ENCODE results near the gene NAGPA. TPM values are rescaled to one million over a fixed set of nuclear protein-coding genes. Genes with fewer than 3 reads are reported as not detected.

NAGPA gene
- total RNA-seq, 4 donors from 2014 or later: 25.3 to 35.1 (median 31.0) TPM

GRCh38 chr16:5036228-5037156 is 2.8 kb upstream of the NAGPA start:
- DNase-seq (ENCODE audit: low spot score in 2 of 2): no peak
- no peak for TF ChIP-seq EP300 (IDR thresholded peaks at IDR 0.05)
- TF ChIP-seq POLR2AphosphoS5 (IDR thresholded peaks at IDR 0.05): no peak
- no peak for TF ChIP-seq POLR2A (IDR thresholded peaks at IDR 0.05)
- TF ChIP-seq CTCF (IDR thresholded peaks at IDR 0.05): no peak
- H3K36me3 ChIP-seq: no peaks in the 10 kb centered on the region
- H3K4me3 ChIP-seq: no peak overlapping the region
- H3K27ac ChIP-seq: no peak overlapping the region
- H3K4me1 ChIP-seq: peaks cover 30% of the 10 kb centered on the region
- WGBS: 41% methylated on average over 12 of the region's 12 CpGs
- H3K9me3 ChIP-seq: no peaks in the 10 kb centered on the region
- no peaks in the 10 kb centered on the region for H3K27me3 ChIP-seq

GRCh38 chr16:5035909-5036227 is 2.1 kb upstream of the NAGPA start:
- H3K9me3 ChIP-seq: no peaks in the 10 kb centered on the region
- no peak overlapping the region for H3K4me3 ChIP-seq
- no peak overlapping the region for H3K27ac ChIP-seq
- no peaks in the 10 kb centered on the region for H3K27me3 ChIP-seq
- H3K36me3 ChIP-seq: no peaks in the 10 kb centered on the region
- H3K4me1 ChIP-seq: peaks cover 30% of the 10 kb centered on the region
- DNase-seq (ENCODE audit: low spot score in 2 of 2): no peak
- TF ChIP-seq POLR2A (IDR thresholded peaks at IDR 0.05): no peak
- no peak for TF ChIP-seq POLR2AphosphoS5 (IDR thresholded peaks at IDR 0.05)
- TF ChIP-seq EP300 (IDR thresholded peaks at IDR 0.05): no peak
- TF ChIP-seq CTCF (IDR thresholded peaks at IDR 0.05): no peak
- WGBS: 67% methylated on average over 1 of the region's 1 CpG

GRCh38 chr16:5034167-5034523 is 410 bp upstream of the NAGPA start:
- WGBS: 8% methylated on average over 2 of the region's 2 CpGs

GRCh38 chr16:5032748-5033167 is 977 bp downstream of the NAGPA start:
- H3K9me3 ChIP-seq: no peaks in the 10 kb centered on the region
- peak overlapping the region; percentile 84 for H3K27ac ChIP-seq
- peak overlapping the region; percentile 76 for H3K4me3 ChIP-seq
- no peaks in the 10 kb centered on the region for H3K27me3 ChIP-seq
- peaks cover 30% of the 10 kb centered on the region for H3K4me1 ChIP-seq
- 37% methylated on average over 12 of the region's 12 CpGs for WGBS
- no peak for DNase-seq (ENCODE audit: low spot score in 2 of 2)
- H3K36me3 ChIP-seq: peaks cover 26% of the 10 kb centered on the region
- TF ChIP-seq EP300 (IDR thresholded peaks at IDR 0.05) (no peak), POLR2AphosphoS5 (IDR thresholded peaks at IDR 0.05) (no peak), CTCF (IDR thresholded peaks at IDR 0.05) (no peak)

More at GRCh38 chr16:5034167-5034523, 410 bp upstream of the NAGPA start:
- Histone ChIP-seq H3K27me3 (no peaks in the 10 kb centered on the region), H3K36me3 (peaks cover 12% of the 10 kb centered on the region), H3K9me3 (no peaks in the 10 kb centered on the region), H3K4me3 (peak overlapping the region; percentile 76), H3K27ac (peak overlapping the region; percentile 84), H3K4me1 (peaks cover 30% of the 10 kb centered on the region)
- DNase-seq (ENCODE audit: low spot score in 2 of 2): no peak
- TF ChIP-seq CTCF (IDR thresholded peaks at IDR 0.05): no peak
- no peak for TF ChIP-seq EP300 (IDR thresholded peaks at IDR 0.05)
- TF ChIP-seq POLR2AphosphoS5 (IDR thresholded peaks at IDR 0.05): no peak
- TF ChIP-seq POLR2A (IDR thresholded peaks at IDR 0.05): no peak

- no peak for DNase-seq (ENCODE audit: low spot score in 2 of 2)
- Histone ChIP-seq H3K4me3 (no peak overlapping the region), H3K36me3 (peaks cover 36% of the 10 kb centered on the region), H3K27me3 (no peaks in the 10 kb centered on the region), H3K9me3 (no peaks in the 10 kb centered on the region), H3K4me1 (peaks cover 26% of the 10 kb centered on the region), H3K27ac (no peak overlapping the region)
- no peak for TF ChIP-seq POLR2A (IDR thresholded peaks at IDR 0.05)
- TF ChIP-seq CTCF (IDR thresholded peaks at IDR 0.05): no peak
- TF ChIP-seq POLR2AphosphoS5 (IDR thresholded peaks at IDR 0.05): no peak
- TF ChIP-seq EP300 (IDR thresholded peaks at IDR 0.05): no peak
- WGBS: 73% methylated on average over 7 of the region's 7 CpGs
Observed at GRCh38 chr16:5031601-5032000, 2.1 kb downstream of the NAGPA start.

Data from suprapubic skin (tissue), 4 donors.